Activated CD4-positive, alpha-beta T cell treated with anti-CD3 and anti-CD28 coated beads for 36 hours (primary cell): ENCODE data around the gene EFCC1. TPM values are rescaled to one million over a fixed set of nuclear protein-coding genes. Genes with fewer than 3 reads are reported as not detected.

ENCODE experiments used
- ATAC-seq: fragments of 200-7000 bp; cut with Tn5 transposase; one replicate; pipeline ENCODE4 v1.10.0; 2021; ENCODE audit warnings: mild to moderate bottlenecking, moderate library complexity
- CTCF ChIA-PET: fragments of 350-600 bp; sonication (Branson Sonifier 250); formaldehyde crosslinking; loops from one replicate; lab custom pipeline; 2021; ENCODE audit warnings: antibody characterized with exemption; lab: Charles Lee
- POLR2A ChIA-PET: fragments of 350-600 bp; sonication (Branson Sonifier 250); formaldehyde crosslinking; loops from one replicate; lab custom pipeline; 2021; ENCODE audit warnings: antibody characterized with exemption, inconsistent platforms; lab: Charles Lee
- DNase-seq: peaks from one replicate; pipeline ENCODE4 v3.0.0-alpha.2; 2020
- H3K27ac Mint-ChIP-seq: one replicate; pipeline ENCODE4 v1.8.0; 2021; ENCODE audit warnings: mixed read lengths
- H3K27me3 Mint-ChIP-seq: one replicate; pipeline ENCODE4 v1.8.0; 2021; ENCODE audit warnings: mixed read lengths
- H3K36me3 Mint-ChIP-seq: one replicate; pipeline ENCODE4 v1.8.0; 2021; ENCODE audit warnings: low read depth, mixed read lengths
- H3K4me1 Mint-ChIP-seq: one replicate; pipeline ENCODE4 v1.8.0; 2021; ENCODE audit warnings: mixed read lengths
- H3K4me3 Mint-ChIP-seq: one replicate; pipeline ENCODE4 v1.8.0; 2021; ENCODE audit warnings: mild to moderate bottlenecking, moderate library complexity, mixed read lengths
- H3K9me3 Mint-ChIP-seq: one replicate; pipeline ENCODE4 v1.8.0; 2021; ENCODE audit warnings: low read depth, mixed read lengths
- intact Hi-C, 2 experiments: fragments of 100-400 bp; cut with DNase I in 1 of 2; cut with micrococcal nuclease in 1 of 2; formaldehyde crosslinking; loops; one replicate each; pipeline versions ENCODE4 v1.14.2 to v1.15.1; 2022 to 2024; cut with DNase I, micrococcal nuclease
- total RNA-seq, 2 experiments: library from RNA; stranded (reverse); gene quantifications; one replicate each; pipeline ENCODE4 v1.2.3, GENCODE V29; 2021

EFCC1 gene
- total RNA-seq, 2 experiments from 2014 or later, result 0.19 to 0.39 TPM

- H3K27me3 Mint-ChIP-seq, result no peaks in the 10 kb centered on the region
- POLR2A ChIA-PET, result no interaction called here
- ATAC-seq (no peak), DNase-seq (no peak)
- H3K36me3 Mint-ChIP-seq, result no peaks in the 10 kb centered on the region
- peak overlapping the region; percentile 76 for H3K27ac Mint-ChIP-seq
- H3K4me1 Mint-ChIP-seq, result peaks cover 14% of the 10 kb centered on the region
- no peaks in the 10 kb centered on the region for H3K9me3 Mint-ChIP-seq
- intact Hi-C loops, result no loop called here
- CTCF ChIA-PET, result interaction anchor here (0.7 to 6.1 kb wide), 11 partner anchors 9 to 191 kb away, joined by 3 to 97 read pairs (median 8); partner anchors contain the start of genes CFAP92 and COPG1
- H3K4me3 Mint-ChIP-seq, result no peak overlapping the region
Observed at GRCh38 chr3:129054605-129055104, 53.6 kb downstream of the EFCC1 start.

GRCh38 chr3:129056451-129057173, 55.5 kb downstream of the EFCC1 start:
- Mint-ChIP-seq H3K4me3 (no peak overlapping the region), H3K9me3 (no peaks in the 10 kb centered on the region), H3K27me3 (no peaks in the 10 kb centered on the region), H3K36me3 (no peaks in the 10 kb centered on the region), H3K4me1 (peaks cover 14% of the 10 kb centered on the region), H3K27ac (peak overlapping the region; percentile 8)
- DNase-seq, result no peak
- ChIA-PET POLR2A (no interaction called here), CTCF (interaction anchor here (1.6 kb wide), 1 partner anchor 106 kb away, joined by 3 read pairs; no protein-coding TSS in a partner anchor)
- intact Hi-C loops, result no loop called here
- ATAC-seq, result no peak

- intact Hi-C loops, result no loop called here
- peaks cover 14% of the 10 kb centered on the region for H3K4me1 Mint-ChIP-seq
- CTCF ChIA-PET, result no interaction called here
Observed at GRCh38 chr3:129057249-129057648, 56.1 kb downstream of the EFCC1 start.

GRCh38 chr3:129058441-129059200, 57.5 kb downstream of the EFCC1 start:
- peaks cover 10% of the 10 kb centered on the region for H3K4me1 Mint-ChIP-seq

More at GRCh38 chr3:129057249-129057648, 56.1 kb downstream of the EFCC1 start:
- Mint-ChIP-seq H3K36me3 (no peaks in the 10 kb centered on the region), H3K4me3 (no peak overlapping the region), H3K9me3 (no peaks in the 10 kb centered on the region), H3K27ac (no peak overlapping the region), H3K27me3 (no peaks in the 10 kb centered on the region)
- DNase-seq (no peak), ATAC-seq (no peak)
- POLR2A ChIA-PET, result no interaction called here

GRCh38 chr3:129059311-129059958, 58.3 kb downstream of the EFCC1 start:
- Mint-ChIP-seq H3K27me3 (no peaks in the 10 kb centered on the region), H3K4me3 (no peak overlapping the region), H3K27ac (no peak overlapping the region), H3K4me1 (peaks cover 5% of the 10 kb centered on the region), H3K36me3 (no peaks in the 10 kb centered on the region), H3K9me3 (no peaks in the 10 kb centered on the region)
- CTCF ChIA-PET, result interaction anchor here (1.5 kb wide), 1 partner anchor 10 kb away, joined by 3 read pairs; no protein-coding TSS in a partner anchor
- no peak for ATAC-seq
- POLR2A ChIA-PET, result no interaction called here
- intact Hi-C loops, result no loop called here
- DNase-seq, result no peak

More at GRCh38 chr3:129058441-129059200, 57.5 kb downstream of the EFCC1 start:
- POLR2A ChIA-PET, result no interaction called here
- no peak overlapping the region for H3K27ac Mint-ChIP-seq
- no peaks in the 10 kb centered on the region for H3K36me3 Mint-ChIP-seq
- H3K4me3 Mint-ChIP-seq, result no peak overlapping the region
- DNase-seq (peak; percentile 41), ATAC-seq (peak; percentile 50)
- CTCF ChIA-PET, result no interaction called here
- no peaks in the 10 kb centered on the region for H3K27me3 Mint-ChIP-seq
- intact Hi-C loops, result no loop called here
- no peaks in the 10 kb centered on the region for H3K9me3 Mint-ChIP-seq

GRCh38 chr3:129060276-129061022, 59.3 kb downstream of the EFCC1 start, which contains the start of gene GP9:
GP9 (plus strand) TSS chr3:129060779; CDS start chr3:129061740, 961 bp downstream.
- peak; percentile 42 for ATAC-seq
- intact Hi-C loops, result no loop called here
- POLR2A ChIA-PET, result interaction anchor here (0.5 kb wide), 1 partner anchor 9 kb away, joined by 6 read pairs; no protein-coding TSS in a partner anchor

GRCh38 chr3:129061023-129061887, 60.2 kb downstream of the EFCC1 start:
- intact Hi-C loops, result no loop called here
- Mint-ChIP-seq H3K27me3 (no peaks in the 10 kb centered on the region), H3K4me1 (peaks cover 5% of the 10 kb centered on the region), H3K36me3 (no peaks in the 10 kb centered on the region), H3K27ac (no peak overlapping the region), H3K4me3 (no peak overlapping the region), H3K9me3 (no peaks in the 10 kb centered on the region)
- DNase-seq (no peak), ATAC-seq (no peak)
- ChIA-PET CTCF (interaction anchor here (1.5 to 2.5 kb wide), 2 partner anchors 8 to 184 kb away, joined by 3 to 8 read pairs; no protein-coding TSS in a partner anchor), POLR2A (no interaction called here)

More at GRCh38 chr3:129060276-129061022, 59.3 kb downstream of the EFCC1 start, which contains the start of gene GP9:
- Mint-ChIP-seq H3K9me3 (no peaks in the 10 kb centered on the region), H3K4me3 (no peak within 1 kb of the TSS), H3K27me3 (no peaks in the 10 kb centered on the region), H3K36me3 (no peaks in the 10 kb centered on the region), H3K4me1 (peaks cover 5% of the 10 kb centered on the region), H3K27ac (no peak within 1 kb of the TSS)
- CTCF ChIA-PET, result interaction anchor here (1.5 kb wide), 1 partner anchor 9 kb away, joined by 3 read pairs; no protein-coding TSS in a partner anchor
- no peak for DNase-seq

GRCh38 chr3:129061888-129062834, 61.1 kb downstream of the EFCC1 start:
- Mint-ChIP-seq H3K4me1 (peaks cover 5% of the 10 kb centered on the region), H3K9me3 (no peaks in the 10 kb centered on the region), H3K27me3 (no peaks in the 10 kb centered on the region), H3K27ac (no peak overlapping the region), H3K36me3 (no peaks in the 10 kb centered on the region), H3K4me3 (no peak overlapping the region)
- ChIA-PET CTCF (interaction anchor here (2.5 kb wide), 1 partner anchor 183 kb away, joined by 8 read pairs; no protein-coding TSS in a partner anchor), POLR2A (no interaction called here)
- intact Hi-C loops, result no loop called here
- DNase-seq (no peak), ATAC-seq (no peak)

- Mint-ChIP-seq H3K4me3 (no peak overlapping the region), H3K27ac (no peak overlapping the region), H3K36me3 (no peaks in the 10 kb centered on the region), H3K9me3 (no peaks in the 10 kb centered on the region), H3K4me1 (peaks cover 10% of the 10 kb centered on the region), H3K27me3 (no peaks in the 10 kb centered on the region)
- intact Hi-C loops, result no loop called here
- CTCF ChIA-PET, result interaction anchor here (0.7 to 7.2 kb wide), 3 partner anchors 11 to 584 kb away, joined by 3 to 63 read pairs (median 8); no protein-coding TSS in a partner anchor
- POLR2A ChIA-PET, result no interaction called here
- DNase-seq (no peak), ATAC-seq (no peak)
Observed at GRCh38 chr3:129063091-129063640, 62.1 kb downstream of the EFCC1 start.
